Activated B cell treated with CpG ODN at 0.5 μM for 24 hours (primary cell): ENCODE results near the gene POC5. TPM values are rescaled to one million over a fixed set of nuclear protein-coding genes. Genes with fewer than 3 reads are reported as not detected.
"Not testable (repeated sequence)": the region's sequence is repeated elsewhere in the genome, so short reads cannot be mapped to it uniquely, and the experiment has no call there.

Experiments
- ATAC-seq: fragments of 200-7000 bp; cut with Tn5 transposase; one replicate; pipeline ENCODE4 v1.10.0; 2021; ENCODE audit warnings: low read depth, mild to moderate bottlenecking, moderate library complexity
- CTCF ChIA-PET: fragments of 350-600 bp; sonication (Branson Sonifier 250); formaldehyde crosslinking; loops from one replicate; lab custom pipeline; 2021; ENCODE audit warnings: antibody characterized with exemption; lab: Charles Lee
- POLR2A ChIA-PET: fragments of 350-600 bp; sonication (Branson Sonifier 250); formaldehyde crosslinking; loops from one replicate; lab custom pipeline; 2021; ENCODE audit warnings: antibody characterized with exemption; lab: Charles Lee
- DNase-seq: peaks from one replicate; pipeline ENCODE4 v3.0.0; 2022
- H3K27ac Mint-ChIP-seq: one replicate; pipeline ENCODE4 v1.8.0; 2020; ENCODE audit warnings: mixed read lengths
- H3K27me3 Mint-ChIP-seq: one replicate; pipeline ENCODE4 v1.8.0; 2021; ENCODE audit warnings: mixed read lengths
- H3K36me3 Mint-ChIP-seq: one replicate; pipeline ENCODE4 v1.8.0; 2021; ENCODE audit warnings: low read depth, mixed read lengths
- H3K4me1 Mint-ChIP-seq: one replicate; pipeline ENCODE4 v1.8.0; 2021; ENCODE audit warnings: mixed read lengths
- H3K4me3 Mint-ChIP-seq: one replicate; pipeline ENCODE4 v1.8.0; 2020; ENCODE audit warnings: mild to moderate bottlenecking, mixed read lengths
- H3K9me3 Mint-ChIP-seq: one replicate; pipeline ENCODE4 v1.8.0; 2020; ENCODE audit warnings: mixed read lengths
- intact Hi-C: fragments of 100-400 bp; cut with micrococcal nuclease; formaldehyde crosslinking; loops from one replicate; pipeline ENCODE4 v1.15.1; 2024
- total RNA-seq: library from RNA; stranded (reverse); gene quantifications from 2 replicates; pipeline ENCODE4 v1.2.3, GENCODE V29; 2022
- TF ChIP-seq, protein P1 (sequence below): fragments of 200-600 bp; IDR thresholded peaks from one replicate; pipeline ENCODE4 v1.8.0; 2022; ENCODE audit warnings: antibody characterized with exemption, mild to moderate bottlenecking

Gene POC5
- total RNA-seq, 1 donor from 2014 or later: 29.8 TPM

DNA sequence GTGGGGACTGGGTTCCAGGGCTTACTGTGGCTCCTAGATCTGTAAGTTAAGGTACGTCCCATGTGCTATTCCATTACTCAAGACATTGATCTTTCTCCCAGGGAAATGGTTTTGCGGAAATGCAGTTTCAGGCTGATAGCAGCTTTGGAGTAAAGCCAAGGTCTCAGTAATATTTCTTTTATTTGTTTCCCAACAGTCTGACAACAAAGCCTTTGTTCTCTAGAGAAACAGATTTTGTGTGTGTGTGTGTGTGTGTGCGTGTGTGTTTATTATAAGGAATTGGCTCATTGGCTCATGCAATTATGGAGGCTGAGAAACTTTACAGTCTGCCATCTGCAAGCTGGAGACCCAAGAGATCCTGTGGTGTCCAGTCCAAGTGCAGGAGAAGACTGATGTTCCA is 12.1 kb upstream of the POC5 start:
- CTCF ChIA-PET: no interaction called here
- no peak overlapping the region for H3K4me3 Mint-ChIP-seq
- ATAC-seq (no peak), DNase-seq (no peak)
- H3K36me3 Mint-ChIP-seq: no peaks in the 10 kb centered on the region
- peaks cover 9% of the 10 kb centered on the region for H3K27me3 Mint-ChIP-seq
- no peak overlapping the region for H3K27ac Mint-ChIP-seq
- peaks cover 4% of the 10 kb centered on the region for H3K9me3 Mint-ChIP-seq
- POLR2A ChIA-PET: no interaction called here
- intact Hi-C loops: no loop called here
- no peaks in the 10 kb centered on the region for H3K4me1 Mint-ChIP-seq
- TF ChIP-seq, protein P1, sequence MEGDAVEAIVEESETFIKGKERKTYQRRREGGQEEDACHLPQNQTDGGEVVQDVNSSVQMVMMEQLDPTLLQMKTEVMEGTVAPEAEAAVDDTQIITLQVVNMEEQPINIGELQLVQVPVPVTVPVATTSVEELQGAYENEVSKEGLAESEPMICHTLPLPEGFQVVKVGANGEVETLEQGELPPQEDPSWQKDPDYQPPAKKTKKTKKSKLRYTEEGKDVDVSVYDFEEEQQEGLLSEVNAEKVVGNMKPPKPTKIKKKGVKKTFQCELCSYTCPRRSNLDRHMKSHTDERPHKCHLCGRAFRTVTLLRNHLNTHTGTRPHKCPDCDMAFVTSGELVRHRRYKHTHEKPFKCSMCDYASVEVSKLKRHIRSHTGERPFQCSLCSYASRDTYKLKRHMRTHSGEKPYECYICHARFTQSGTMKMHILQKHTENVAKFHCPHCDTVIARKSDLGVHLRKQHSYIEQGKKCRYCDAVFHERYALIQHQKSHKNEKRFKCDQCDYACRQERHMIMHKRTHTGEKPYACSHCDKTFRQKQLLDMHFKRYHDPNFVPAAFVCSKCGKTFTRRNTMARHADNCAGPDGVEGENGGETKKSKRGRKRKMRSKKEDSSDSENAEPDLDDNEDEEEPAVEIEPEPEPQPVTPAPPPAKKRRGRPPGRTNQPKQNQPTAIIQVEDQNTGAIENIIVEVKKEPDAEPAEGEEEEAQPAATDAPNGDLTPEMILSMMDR: no peak

GRCh38 chr5:75727931-75728330 is 10.7 kb upstream of the POC5 start:
- H3K9me3 Mint-ChIP-seq: peaks cover 3% of the 10 kb centered on the region
- H3K27me3 Mint-ChIP-seq: peaks cover 9% of the 10 kb centered on the region
- H3K36me3 Mint-ChIP-seq: no peaks in the 10 kb centered on the region
- no peak for ATAC-seq
- H3K27ac Mint-ChIP-seq: no peak overlapping the region
- DNase-seq: no peak
- intact Hi-C loops: no loop called here
- no peaks in the 10 kb centered on the region for H3K4me1 Mint-ChIP-seq
- H3K4me3 Mint-ChIP-seq: no peak overlapping the region
- TF ChIP-seq, protein P1: no peak
- ChIA-PET POLR2A (interaction anchor here (0.5 kb wide), 1 partner anchor 10 kb away, joined by 4 read pairs; no protein-coding TSS in a partner anchor), CTCF (interaction anchor here (1.0 kb wide), 1 partner anchor 493 kb away, joined by 3 read pairs; no protein-coding TSS in a partner anchor)

DNA sequence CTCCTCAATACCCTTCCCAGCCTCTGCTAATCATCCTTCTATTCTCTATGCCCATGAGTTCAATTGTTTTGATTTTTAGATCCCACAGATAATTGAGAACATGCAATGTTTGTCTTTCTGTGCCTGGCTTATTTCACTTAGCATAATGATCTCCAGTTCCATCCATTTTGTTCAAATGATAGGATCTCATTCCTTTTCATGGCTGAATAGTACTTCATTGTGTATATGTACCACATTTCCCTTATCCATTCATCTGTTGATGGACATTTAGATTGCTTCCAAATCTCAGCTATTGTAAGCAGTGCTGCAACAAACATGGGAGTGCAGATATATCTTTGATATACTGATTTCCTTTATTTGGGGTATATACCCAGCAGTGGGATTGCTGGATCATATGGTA is 9.0 kb upstream of the POC5 start:
- H3K9me3 Mint-ChIP-seq, CTCF ChIA-PET, intact Hi-C loops, DNase-seq, H3K27ac Mint-ChIP-seq, H3K36me3 Mint-ChIP-seq, H3K27me3 Mint-ChIP-seq, H3K4me3 Mint-ChIP-seq, H3K4me1 Mint-ChIP-seq, ATAC-seq: not testable (repeated sequence)
- POLR2A ChIA-PET: interaction anchor here (1.0 kb wide), 1 partner anchor 9 kb away, joined by 3 read pairs; the partner anchor contains the start of gene POC5

DNA sequence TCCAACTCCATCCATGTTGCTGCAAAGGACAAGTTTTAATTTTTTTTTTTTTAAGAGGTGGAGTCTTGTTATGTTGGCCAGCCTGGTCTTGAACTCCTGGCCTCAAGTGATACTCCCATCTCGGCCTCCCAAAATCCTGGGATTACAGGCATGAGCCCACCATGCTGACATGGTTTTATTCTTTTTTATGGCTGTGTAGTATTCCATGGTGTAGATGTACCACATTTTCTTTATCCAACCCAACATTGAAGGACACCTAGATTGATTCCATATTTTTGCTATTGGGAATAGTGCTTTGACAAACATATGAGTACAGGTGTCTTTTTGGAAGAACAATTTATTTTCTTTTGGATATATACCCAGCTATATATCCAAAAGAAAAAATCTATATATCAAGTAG is 6.1 kb upstream of the POC5 start:
- intact Hi-C loops: no loop called here
- Mint-ChIP-seq H3K27me3 (peaks cover 11% of the 10 kb centered on the region), H3K27ac (no peak overlapping the region), H3K4me1 (no peaks in the 10 kb centered on the region), H3K4me3 (no peak overlapping the region), H3K9me3 (peaks cover 3% of the 10 kb centered on the region), H3K36me3 (no peaks in the 10 kb centered on the region)
- ATAC-seq (no peak), DNase-seq (no peak)
- CTCF ChIA-PET: no interaction called here
- TF ChIP-seq, protein P1: no peak
- POLR2A ChIA-PET: no interaction called here

- intact Hi-C loops: no loop called here
- Mint-ChIP-seq H3K27ac (no peak overlapping the region), H3K9me3 (peaks cover 3% of the 10 kb centered on the region), H3K4me1 (peaks cover 10% of the 10 kb centered on the region), H3K36me3 (peaks cover 6% of the 10 kb centered on the region), H3K4me3 (no peak overlapping the region), H3K27me3 (peaks cover 10% of the 10 kb centered on the region)
- ChIA-PET CTCF (no interaction called here), POLR2A (no interaction called here)
- no peak for ATAC-seq
- TF ChIP-seq, protein P1: no peak
- no peak for DNase-seq
Observed at GRCh38 chr5:75721573-75721972, 4.3 kb upstream of the POC5 start.

DNA sequence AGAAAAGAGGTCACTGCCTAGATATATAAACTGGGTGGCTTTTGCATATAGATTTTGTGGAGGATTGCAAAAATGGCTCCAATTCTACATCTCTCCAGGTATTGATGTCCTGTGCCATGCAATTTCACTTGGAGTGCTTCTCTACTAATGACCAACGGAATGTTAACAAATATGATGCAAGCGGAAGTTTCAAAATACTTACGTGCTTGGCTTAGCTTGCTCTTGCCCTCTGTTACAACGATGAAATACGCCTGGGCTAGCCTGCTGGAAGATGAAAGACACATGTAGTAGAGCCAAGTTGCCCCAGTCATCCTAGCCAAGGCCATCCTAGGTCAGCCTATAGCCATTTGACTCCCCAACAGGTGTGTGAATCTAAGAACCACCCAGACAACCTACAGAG is 3.6 kb upstream of the POC5 start:
- no peak for DNase-seq
- no peak overlapping the region for H3K4me3 Mint-ChIP-seq
- intact Hi-C loops: no loop called here
- H3K4me1 Mint-ChIP-seq: peaks cover 16% of the 10 kb centered on the region
- H3K36me3 Mint-ChIP-seq: peaks cover 8% of the 10 kb centered on the region
- no peaks in the 10 kb centered on the region for H3K9me3 Mint-ChIP-seq
- ChIA-PET CTCF (no interaction called here), POLR2A (no interaction called here)
- no peak overlapping the region for H3K27ac Mint-ChIP-seq
- peaks cover 4% of the 10 kb centered on the region for H3K27me3 Mint-ChIP-seq
- TF ChIP-seq, protein P1: no peak
- ATAC-seq: no peak
